T-cell (primary cell): ENCODE measurements around the gene EPC2. TPM values are rescaled to one million over a fixed set of nuclear protein-coding genes. Genes with fewer than 3 reads are reported as not detected.
"Not testable (repeated sequence)": the region's sequence is repeated elsewhere in the genome, so short reads cannot be mapped to it uniquely, and the experiment has no call there.

Source experiments
- ATAC-seq, 4 experiments: fragments of 200-7000 bp in 3 of 4; fragments of 150-1000 bp in 1 of 4; cut with Tn5 transposase; replicated peaks in 1 of 4; 1 replicate in 3 of 4; 2 replicates in 1 of 4; pipeline ENCODE4 v1.10.0; 2021; ENCODE audit warnings: moderate library complexity in 3 of 4, mild to moderate bottlenecking in 2 of 4, moderate number of reproducible peaks in 1 of 4
- CTCF ChIA-PET, 2 donors: fragments of 300-600 bp; sonication (Branson Sonifier 250); formaldehyde crosslinking; loops; one replicate each; lab custom pipeline; 2022; ENCODE audit warnings: antibody characterized with exemption in 2 of 2; lab: Charles Lee
- POLR2A ChIA-PET, 2 donors: fragments of 300-600 bp; sonication (Branson Sonifier 250); formaldehyde crosslinking; loops; one replicate each; lab custom pipeline; 2022; ENCODE audit warnings: antibody characterized with exemption in 2 of 2; lab: Charles Lee
- DNase-seq, 35 experiments: peaks; one replicate each; pipeline versions ENCODE4 v3.0.0 to v3.0.0-alpha.2; 2013 to 2023
- H3K27ac ChIP-seq: one replicate; pipeline ENCODE4 v1.5.1; 2013; ENCODE audit warnings: low read length
- H3K27me3 ChIP-seq, 2 experiments: replicated peaks in 1 of 2; 1 replicate in 1 of 2; 2 replicates in 1 of 2; pipeline versions ENCODE4 v1.6.1 to v1.7.0; 2013; ENCODE audit warnings: low read length in 1 of 2, mixed read lengths in 1 of 2; ENCODE audit not compliant: control insufficient read depth in 2 of 2, insufficient read depth in 2 of 2; ENCODE audit errors: extremely low read depth in 1 of 2
- H3K36me3 ChIP-seq, 2 donors: 1 replicate in 1 of 2; 2 replicates in 1 of 2; pipeline versions ENCODE4 v1.6.1 to v1.7.0; 2013; ENCODE audit warnings: low read length in 1 of 2; ENCODE audit not compliant: control insufficient read depth in 2 of 2, insufficient read depth in 1 of 2; ENCODE audit errors: extremely low read depth in 1 of 2
- H3K4me1 ChIP-seq, 2 experiments: 1 replicate in 1 of 2; 2 replicates in 1 of 2; pipeline versions ENCODE4 v1.6.1 to v1.7.0; 2013; ENCODE audit warnings: low read length in 2 of 2, mixed read lengths in 1 of 2; ENCODE audit not compliant: insufficient read depth in 2 of 2, control insufficient read depth in 1 of 2; ENCODE audit errors: extremely low read depth in 1 of 2
- H3K4me3 ChIP-seq, 2 donors: 1 replicate in 1 of 2; 2 replicates in 1 of 2; pipeline versions ENCODE4 v1.5.1 to v1.7.0; 2013; ENCODE audit warnings: mild to moderate bottlenecking in 2 of 2, low read length in 1 of 2, moderate library complexity in 1 of 2; ENCODE audit not compliant: control insufficient read depth in 1 of 2; ENCODE audit errors: extremely low read depth in 1 of 2
- H3K9me3 ChIP-seq: 2 replicates; pipeline ENCODE4 v1.7.0; 2013
- H3K27ac Mint-ChIP-seq, 2 donors: one replicate each; pipeline ENCODE4 v1.8.0; 2020 to 2021; ENCODE audit warnings: mild to moderate bottlenecking in 2 of 2, mixed read lengths in 2 of 2
- H3K27me3 Mint-ChIP-seq, 2 donors: one replicate each; pipeline ENCODE4 v1.8.0; 2021 to 2022; ENCODE audit warnings: mixed read lengths in 2 of 2
- H3K36me3 Mint-ChIP-seq: one replicate; pipeline ENCODE4 v1.8.0; 2021; ENCODE audit warnings: mixed read lengths
- H3K4me1 Mint-ChIP-seq, 3 donors: one replicate each; pipeline ENCODE4 v1.8.0; 2020 to 2022; ENCODE audit warnings: mixed read lengths in 3 of 3, mild to moderate bottlenecking in 1 of 3
- H3K4me3 Mint-ChIP-seq, 3 donors: one replicate each; pipeline ENCODE4 v1.8.0; 2020 to 2022; ENCODE audit warnings: mild to moderate bottlenecking in 3 of 3, mixed read lengths in 3 of 3, moderate library complexity in 3 of 3
- H3K9me3 Mint-ChIP-seq, 3 donors: one replicate each; pipeline ENCODE4 v1.8.0; 2020 to 2022; ENCODE audit warnings: mixed read lengths in 3 of 3
- WGBS: methylation state at CpG from one replicate; pipeline ENCODE4 v1.1.5; 2013; ENCODE audit warnings: missing lambda C conversion rate; ENCODE audit not compliant: insufficient coverage; 5-methylcytosine and 5-hydroxymethylcytosine counted together
- total RNA-seq, 35 experiments: library from RNA in 6 of 35; stranded (reverse) in 6 of 35; fragments of 120-200 nt in 1 of 35; gene quantifications; one replicate each; pipeline versions ENCODE4 v1.2.1 to v1.2.4 and lab custom pipeline; 2013 to 2026

Gene EPC2
- total RNA-seq, 5 donors from 2014 or later (not counting 1 experiment from before 2014, with no cell fraction given): 54.3 to 84.3 (median 66.9) TPM

DNA sequence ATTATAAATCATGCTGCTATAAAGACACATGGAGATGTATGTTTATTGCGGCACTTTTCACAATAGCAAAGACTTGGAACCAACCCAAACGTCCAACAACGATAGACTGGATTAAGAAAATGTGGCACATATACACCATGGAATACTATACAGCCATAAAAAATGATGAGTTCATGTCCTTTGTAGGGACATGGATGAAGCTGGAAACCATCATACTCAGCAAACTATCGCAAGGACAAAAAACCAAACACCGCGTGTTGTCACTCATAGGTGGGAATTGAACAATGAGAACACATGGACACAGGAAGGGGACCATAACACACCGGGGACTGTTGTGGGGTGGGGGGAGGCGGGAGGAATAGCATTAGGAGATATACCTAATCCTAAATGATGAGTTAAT is 17.8 kb downstream of the EPC2 start:
- H3K4me3 Mint-ChIP-seq, H3K4me3 ChIP-seq, H3K27me3 ChIP-seq, H3K27ac ChIP-seq, H3K9me3 Mint-ChIP-seq, H3K9me3 ChIP-seq, H3K27me3 Mint-ChIP-seq, H3K27ac Mint-ChIP-seq, H3K36me3 ChIP-seq, DNase-seq, ATAC-seq: not testable (repeated sequence)
- CTCF ChIA-PET: interaction anchor here in 1 of 2 donors (0.5 kb wide), 1 partner anchor 17 kb away, joined by 3 read pairs; no protein-coding TSS in a partner anchor
- WGBS: no CpG with 5 or more reads among the region's 8 CpGs
- H3K36me3 Mint-ChIP-seq: peaks cover 10% of the 10 kb centered on the region
- peaks cover 65 to 81% (median 79%) of the 10 kb centered on the region in 3 donors for H3K4me1 Mint-ChIP-seq
- POLR2A ChIA-PET: interaction anchor here (0.7 to 0.8 kb wide), 2 partner anchors 9 to 133 kb away, joined by 4 to 9 read pairs; no protein-coding TSS in a partner anchor
- H3K4me1 ChIP-seq: peaks cover 24 to 37% of the 10 kb centered on the region in 2 experiments

DNA sequence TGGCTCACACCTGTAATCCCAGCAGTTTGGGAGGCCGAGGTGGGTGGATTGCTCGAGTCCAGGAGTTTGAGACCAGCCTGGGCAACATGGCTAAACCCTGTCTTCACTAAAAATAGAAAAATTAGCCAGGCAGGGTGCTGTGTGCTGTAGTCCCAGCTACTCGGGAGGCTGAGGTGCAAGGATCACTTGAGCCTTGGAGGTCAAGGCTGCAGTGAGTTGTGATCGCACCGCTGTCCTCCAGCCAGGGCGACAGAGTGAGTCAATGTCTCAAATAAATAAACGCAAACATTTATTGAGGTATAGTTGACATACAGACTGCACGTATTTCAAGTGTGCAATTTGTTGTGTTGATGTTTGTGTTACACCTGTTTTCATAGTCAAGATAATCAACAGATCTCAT is 19.7 kb downstream of the EPC2 start:
- no peak for ATAC-seq
- no peak overlapping the region for H3K27ac Mint-ChIP-seq

DNA sequence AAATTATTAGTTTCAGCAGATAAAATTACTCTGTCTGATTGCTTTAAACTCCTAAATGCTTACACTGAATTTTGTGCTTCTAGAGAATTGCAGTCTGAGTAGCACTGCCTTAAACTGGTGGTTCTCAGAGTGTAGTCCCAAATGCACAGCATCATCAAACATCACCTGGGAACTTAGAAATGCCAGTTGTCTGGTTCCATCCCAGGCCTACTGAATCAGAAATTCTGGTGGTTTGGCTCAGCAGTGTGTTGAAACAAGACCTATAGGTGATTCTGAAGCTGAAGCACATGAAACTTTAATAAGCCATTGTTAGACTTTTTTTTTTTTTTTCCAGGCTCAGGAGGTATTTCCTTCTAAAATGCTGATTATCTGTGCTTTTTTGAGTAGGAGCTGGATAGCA is 22.0 kb downstream of the EPC2 start:
- no peaks in the 10 kb centered on the region for H3K27me3 Mint-ChIP-seq
- peak overlapping the region in 2 of 3 donors; percentile 8 to 57 for H3K4me3 Mint-ChIP-seq
- H3K4me1 Mint-ChIP-seq: peaks cover 68 to 82% (median 80%) of the 10 kb centered on the region in 3 donors
- no peak overlapping the region for H3K4me3 ChIP-seq
- no peaks in the 10 kb centered on the region for H3K27me3 ChIP-seq
- H3K9me3 ChIP-seq: no peaks in the 10 kb centered on the region
- ChIA-PET POLR2A (interaction anchor here in 1 of 2 donors (0.6 kb wide), 1 partner anchor 277 kb away, joined by 5 read pairs; no protein-coding TSS in a partner anchor), CTCF (interaction anchor here in 1 of 2 donors (0.6 kb wide), 1 partner anchor 20 kb away, joined by 3 read pairs; no protein-coding TSS in a partner anchor)
- H3K36me3 Mint-ChIP-seq: peaks cover 10% of the 10 kb centered on the region
- DNase-seq (no peak), ATAC-seq (peak in 1 of 4 experiments; percentile 26)
- no peaks in the 10 kb centered on the region for H3K9me3 Mint-ChIP-seq
- H3K27ac ChIP-seq: no peak overlapping the region
- peaks cover 15 to 17% of the 10 kb centered on the region in 2 experiments for H3K4me1 ChIP-seq
- H3K36me3 ChIP-seq: no peaks in the 10 kb centered on the region
- H3K27ac Mint-ChIP-seq: peak overlapping the region in 1 of 2 donors; percentile 34

More for the DNA sequence above, 19.7 kb downstream of the EPC2 start:
- Histone ChIP-seq H3K9me3 (no peaks in the 10 kb centered on the region), H3K27me3 (no peaks in the 10 kb centered on the region), H3K27ac (no peak overlapping the region), H3K4me3 (no peak overlapping the region), H3K4me1 (peaks cover 14 to 37% of the 10 kb centered on the region in 2 experiments), H3K36me3 (no peaks in the 10 kb centered on the region)
- Mint-ChIP-seq H3K4me3 (peak overlapping the region in 1 of 3 donors; percentile 42), H3K27me3 (no peaks in the 10 kb centered on the region), H3K36me3 (peaks cover 10% of the 10 kb centered on the region), H3K9me3 (no peaks in the 10 kb centered on the region), H3K4me1 (peaks cover 65 to 82% (median 79%) of the 10 kb centered on the region in 3 donors)
- POLR2A ChIA-PET: no interaction called here
- no peak for DNase-seq
- CTCF ChIA-PET: interaction anchor here in 1 of 2 donors (1.7 kb wide), 1 partner anchor 19 kb away, joined by 9 read pairs; no protein-coding TSS in a partner anchor
- WGBS: 97% methylated on average over 7 of the region's 8 CpGs

DNA sequence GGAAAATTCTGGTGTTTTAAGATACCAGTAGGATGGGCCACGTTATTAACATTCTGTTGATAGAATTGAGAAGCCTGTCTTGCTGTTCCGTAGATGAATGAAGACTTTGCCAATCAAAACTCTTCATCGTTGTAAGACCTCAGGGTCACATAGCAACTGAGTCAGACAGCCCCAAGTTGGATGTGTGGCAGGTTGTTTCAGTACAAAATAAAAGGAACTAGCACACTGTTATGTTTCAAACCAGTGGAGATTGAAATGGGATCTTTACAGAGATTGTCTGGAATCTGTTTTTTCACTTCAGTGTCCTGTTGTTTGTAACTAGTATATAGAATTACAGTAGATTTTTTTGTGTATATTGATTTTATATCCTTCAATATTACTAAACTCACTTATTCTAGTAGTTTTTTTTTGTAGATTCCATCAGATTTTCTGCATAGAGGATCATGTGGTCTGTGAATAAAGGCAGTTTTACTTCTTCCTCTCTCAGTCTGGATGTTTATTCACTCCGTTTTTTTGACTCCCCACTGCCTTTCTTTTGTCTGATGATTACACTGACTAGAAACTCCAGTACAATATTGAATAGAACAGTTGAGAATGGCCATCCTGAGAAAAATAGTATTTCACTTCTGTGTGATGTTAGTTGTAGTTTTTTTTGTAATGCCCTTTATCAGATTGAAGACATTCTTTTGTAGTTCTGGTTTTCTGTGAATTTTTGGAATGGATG is 22.7 kb downstream of the EPC2 start:
- Histone ChIP-seq H3K27ac (no peak overlapping the region), H3K9me3 (no peaks in the 10 kb centered on the region), H3K4me3 (no peak overlapping the region), H3K4me1 (peaks cover 15 to 17% of the 10 kb centered on the region in 2 experiments), H3K36me3 (no peaks in the 10 kb centered on the region), H3K27me3 (no peaks in the 10 kb centered on the region)
- Mint-ChIP-seq H3K4me1 (peaks cover 74 to 83% (median 82%) of the 10 kb centered on the region in 3 donors), H3K27ac (peak overlapping the region in 1 of 2 donors; percentile 33), H3K4me3 (peak overlapping the region in 2 of 3 donors; percentile 8 to 57), H3K9me3 (peaks cover 0 to 3% (median 0%) of the 10 kb centered on the region in 3 donors), H3K27me3 (no peaks in the 10 kb centered on the region), H3K36me3 (peaks cover 7% of the 10 kb centered on the region)
- 90% methylated on average over 3 of the region's 4 CpGs for WGBS
- ATAC-seq: peak in 1 of 4 experiments; percentile 33
- ChIA-PET CTCF (interaction anchor here in 1 of 2 donors (0.6 kb wide), 1 partner anchor 21 kb away, joined by 3 read pairs; no protein-coding TSS in a partner anchor), POLR2A (interaction anchor here in 1 of 2 donors (0.6 kb wide), 1 partner anchor 278 kb away, joined by 5 read pairs; no protein-coding TSS in a partner anchor)
- no peak for DNase-seq

DNA sequence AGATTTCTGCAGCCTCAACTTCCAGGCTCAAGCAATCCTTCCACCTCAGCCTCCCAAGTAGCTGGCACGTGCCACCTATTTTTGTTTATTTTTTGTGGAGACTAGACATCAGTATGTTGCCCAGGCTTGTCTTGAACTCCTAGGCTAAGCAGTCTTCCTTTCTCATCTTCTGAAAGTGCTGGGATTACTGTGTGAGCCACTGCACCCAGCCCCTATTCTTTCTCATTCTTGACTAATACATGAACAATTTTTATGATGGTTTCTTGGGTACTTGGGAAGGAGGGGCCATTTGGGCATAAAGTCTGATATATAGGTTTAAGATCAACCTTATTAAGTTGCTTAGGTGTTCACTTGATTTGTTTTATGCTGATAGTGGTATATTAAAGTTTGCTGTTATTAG is 26.2 kb downstream of the EPC2 start:
- no peaks in the 10 kb centered on the region for H3K36me3 ChIP-seq
- Mint-ChIP-seq H3K4me3 (peak overlapping the region in 2 of 3 donors; percentile 5 to 33), H3K27me3 (no peaks in the 10 kb centered on the region), H3K9me3 (peaks cover 0 to 9% (median 0%) of the 10 kb centered on the region in 3 donors), H3K4me1 (peaks cover 88 to 91% (median 88%) of the 10 kb centered on the region in 3 donors), H3K36me3 (peaks cover 7% of the 10 kb centered on the region), H3K27ac (no peak overlapping the region)
- no CpG with 5 or more reads among the region's 1 CpG for WGBS
- ATAC-seq: no peak
- peaks cover 20 to 21% of the 10 kb centered on the region in 2 experiments for H3K4me1 ChIP-seq
- H3K4me3 ChIP-seq: no peak overlapping the region
- no peaks in the 10 kb centered on the region for H3K27me3 ChIP-seq
- no peak overlapping the region for H3K27ac ChIP-seq
- H3K9me3 ChIP-seq: no peaks in the 10 kb centered on the region
- CTCF ChIA-PET: interaction anchor here in 1 of 2 donors (0.7 kb wide), 1 partner anchor 137 kb away, joined by 3 read pairs; no protein-coding TSS in a partner anchor
- POLR2A ChIA-PET: interaction anchor here in 1 of 2 donors (0.6 kb wide), 1 partner anchor 10 kb away, joined by 5 read pairs; no protein-coding TSS in a partner anchor
- no peak for DNase-seq
